Activated effector memory CD4-positive, alpha-beta T cell treated with anti-CD3 and anti-CD28 coated beads, Interleukin-2, amount 50 U/mL, for 16 hours (primary cell): ENCODE data around the gene DDX1.
A peak's percentile ranks its signal among the peaks of the same experiment; 100 is the strongest.

ENCODE experiments used
- DNase-seq: peaks from one replicate; pipeline ENCODE4 v3.0.0-alpha.2; 2020

The DDX1 gene

GRCh38 chr2:15562354-15563031, 29.2 kb upstream of the DDX1 start:
- DNase-seq, result no peak

- DNase-seq, result no peak
Observed at GRCh38 chr2:15563227-15564100, 28.2 kb upstream of the DDX1 start.

DNA sequence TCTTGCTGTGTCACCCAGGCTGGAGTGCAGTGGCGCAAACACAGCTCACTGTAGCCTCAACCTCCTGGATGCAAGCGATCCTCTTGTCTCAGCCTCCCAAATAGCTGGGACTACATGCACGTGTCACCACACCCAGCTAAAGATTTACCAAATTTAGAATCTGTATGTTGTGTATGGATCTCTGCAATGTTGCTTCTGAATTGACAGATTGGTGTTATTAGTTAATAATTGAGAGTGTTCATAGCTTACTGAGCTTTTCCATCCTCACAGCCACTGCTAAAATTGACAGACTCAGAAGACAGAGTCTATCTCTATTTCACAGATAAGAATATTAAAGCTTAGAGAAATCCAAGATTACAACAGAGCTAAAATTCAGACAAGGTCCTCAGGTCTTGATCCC, 26.3 kb upstream of the DDX1 start:
- no peak for DNase-seq

GRCh38 chr2:15565994-15566671, 25.5 kb upstream of the DDX1 start:
- DNase-seq, result no peak

- no peak for DNase-seq
Observed at GRCh38 chr2:15566912-15567311, 24.8 kb upstream of the DDX1 start.

DNA sequence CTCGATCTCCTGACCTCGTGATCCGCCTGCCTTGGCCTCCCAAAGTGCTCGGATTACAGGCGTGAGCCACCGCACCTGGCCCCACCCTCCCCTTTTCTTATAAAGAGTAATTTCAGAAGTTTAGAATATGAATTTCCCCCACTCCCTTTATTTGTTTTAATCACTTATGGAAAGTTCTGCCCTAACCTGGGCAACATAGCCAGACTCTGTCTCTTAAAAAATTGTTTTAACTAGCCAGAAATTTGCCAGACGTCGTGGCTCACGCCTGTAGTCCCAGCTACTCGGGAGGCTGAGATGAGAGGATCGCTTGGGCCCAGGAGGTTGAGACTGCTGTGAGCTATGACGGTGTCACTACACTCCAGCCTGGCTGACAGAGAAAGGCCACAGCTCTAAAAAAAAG, 22.8 kb upstream of the DDX1 start:
- no peak for DNase-seq

GRCh38 chr2:15570104-15570503, 21.6 kb upstream of the DDX1 start:
- no peak for DNase-seq

DNA sequence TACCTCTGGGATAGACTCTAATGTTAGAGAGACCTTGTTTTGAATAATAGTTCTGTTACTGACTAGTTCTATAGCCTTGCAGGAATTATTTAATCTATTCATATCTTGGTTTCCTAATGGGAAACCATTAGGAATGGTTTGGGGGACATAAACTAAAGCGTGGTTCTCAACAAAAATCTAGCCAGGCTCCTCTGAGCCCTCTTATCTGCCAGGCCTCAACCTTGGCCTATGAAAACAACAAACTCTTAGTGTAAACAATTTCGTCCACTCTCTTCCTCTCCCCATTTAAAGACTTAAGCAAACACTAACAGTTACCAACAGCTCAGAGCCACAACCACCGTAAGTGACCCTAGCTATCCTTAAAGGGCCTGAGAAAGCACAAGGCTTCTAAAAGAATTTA, 19.9 kb upstream of the DDX1 start:
- DNase-seq, result no peak

DNA sequence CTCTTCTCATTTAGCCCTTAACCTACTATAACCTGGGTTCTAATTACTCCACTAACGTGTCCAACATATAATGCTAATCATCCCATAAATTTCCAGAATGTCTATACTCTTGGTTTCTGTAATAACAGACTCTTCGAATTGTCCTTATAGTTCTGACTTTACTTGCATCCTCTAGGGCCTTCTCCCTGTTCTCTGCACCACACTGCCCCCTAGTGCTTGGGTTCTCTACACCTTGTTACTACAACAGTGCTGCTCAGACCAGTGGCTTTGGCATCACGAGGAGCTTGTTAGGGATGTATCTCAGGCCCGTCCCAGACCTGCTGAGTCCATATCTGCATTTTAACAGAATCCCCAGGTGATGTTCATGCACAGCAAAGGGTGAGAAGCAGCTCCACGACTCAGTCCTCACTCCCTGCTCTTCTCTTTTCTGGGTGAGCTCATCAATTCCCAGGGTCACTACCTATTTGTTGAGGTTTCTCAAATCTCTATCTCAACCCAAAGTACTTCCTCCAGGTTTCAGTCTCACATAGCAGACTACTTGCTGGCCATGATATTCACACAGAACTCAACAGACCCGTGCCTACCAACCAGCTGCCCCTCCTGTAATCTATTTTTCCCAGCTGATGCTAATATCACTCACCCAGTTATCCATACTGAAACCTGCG, 14.5 kb upstream of the DDX1 start:
- DNase-seq, result peak; percentile 93

DNA sequence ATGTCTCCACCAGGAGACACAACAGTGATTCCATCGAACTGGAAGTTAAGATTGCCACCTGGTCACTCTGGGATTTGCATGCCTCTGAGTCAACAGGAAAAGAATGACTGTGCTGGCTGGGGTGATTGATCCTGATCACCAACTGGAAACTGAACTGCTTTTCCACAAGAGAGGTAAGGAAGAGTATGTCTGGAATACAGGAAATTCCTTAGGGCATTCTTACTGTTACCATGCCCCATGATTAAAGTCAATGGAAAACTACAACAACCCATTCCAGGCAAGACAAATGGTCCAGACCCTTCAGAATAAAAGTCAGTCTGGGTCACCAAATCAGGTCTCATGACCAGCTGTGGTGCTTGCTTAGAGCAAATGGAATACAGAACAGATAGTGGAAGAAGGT, 12.0 kb upstream of the DDX1 start:
- no peak for DNase-seq

GRCh38 chr2:15580451-15580850, 11.2 kb upstream of the DDX1 start:
- no peak for DNase-seq

GRCh38 chr2:15582710-15583357, 8.8 kb upstream of the DDX1 start:
- no peak for DNase-seq

- no peak for DNase-seq
Observed at GRCh38 chr2:15583826-15584225, 7.8 kb upstream of the DDX1 start.

DNA sequence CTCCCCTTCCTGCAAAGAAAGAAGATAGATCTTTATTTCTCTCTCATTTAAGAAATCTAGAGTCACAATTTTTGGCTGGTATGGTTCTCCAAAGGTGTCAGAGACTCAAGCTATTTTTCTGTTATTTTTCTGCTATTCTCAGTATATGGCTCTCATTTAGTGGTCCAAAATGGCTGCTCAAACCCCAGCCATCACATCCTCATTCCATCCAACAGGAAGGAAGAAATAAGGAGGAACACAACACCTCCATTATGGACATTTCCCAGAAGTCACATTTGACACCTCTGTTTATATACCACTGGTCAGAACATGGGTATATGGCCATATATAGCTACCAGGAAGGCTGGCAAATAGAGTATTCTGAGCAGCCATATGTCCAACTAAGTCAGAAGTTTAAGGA, 7.4 kb upstream of the DDX1 start:
- DNase-seq, result no peak

DNA sequence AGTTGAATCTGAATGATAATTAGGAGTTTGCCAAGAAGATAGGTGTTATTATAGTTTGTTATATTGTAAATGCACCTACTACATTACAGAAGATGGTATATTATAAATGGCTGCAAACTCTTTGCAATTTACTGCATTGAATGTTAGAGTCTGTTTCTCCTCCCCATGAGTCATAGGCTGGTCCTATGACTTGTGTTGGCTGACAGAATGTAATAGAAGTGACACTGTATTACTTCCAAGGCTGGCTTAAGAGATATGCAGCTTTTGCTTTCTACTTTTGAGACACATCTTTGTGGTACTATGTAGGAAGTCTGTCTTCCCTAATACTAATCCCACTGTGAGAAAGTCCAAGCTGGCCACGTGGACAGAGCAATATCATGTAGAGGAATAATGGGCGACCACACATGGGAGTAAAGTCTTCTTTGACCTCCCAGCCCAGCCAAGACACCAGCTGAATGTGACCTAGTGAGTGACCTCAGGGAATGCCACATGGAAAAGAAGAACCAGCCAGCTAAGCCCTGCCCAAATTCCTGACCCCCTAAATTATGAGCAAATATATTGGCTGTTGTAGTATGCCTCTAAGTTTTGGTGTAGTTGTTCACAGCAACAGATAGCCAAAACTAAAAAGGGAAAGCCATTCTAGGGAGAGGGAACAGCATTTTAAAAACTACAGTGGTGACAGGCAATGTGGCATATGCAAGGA, 6.8 kb upstream of the DDX1 start:
- DNase-seq, result no peak

DNA sequence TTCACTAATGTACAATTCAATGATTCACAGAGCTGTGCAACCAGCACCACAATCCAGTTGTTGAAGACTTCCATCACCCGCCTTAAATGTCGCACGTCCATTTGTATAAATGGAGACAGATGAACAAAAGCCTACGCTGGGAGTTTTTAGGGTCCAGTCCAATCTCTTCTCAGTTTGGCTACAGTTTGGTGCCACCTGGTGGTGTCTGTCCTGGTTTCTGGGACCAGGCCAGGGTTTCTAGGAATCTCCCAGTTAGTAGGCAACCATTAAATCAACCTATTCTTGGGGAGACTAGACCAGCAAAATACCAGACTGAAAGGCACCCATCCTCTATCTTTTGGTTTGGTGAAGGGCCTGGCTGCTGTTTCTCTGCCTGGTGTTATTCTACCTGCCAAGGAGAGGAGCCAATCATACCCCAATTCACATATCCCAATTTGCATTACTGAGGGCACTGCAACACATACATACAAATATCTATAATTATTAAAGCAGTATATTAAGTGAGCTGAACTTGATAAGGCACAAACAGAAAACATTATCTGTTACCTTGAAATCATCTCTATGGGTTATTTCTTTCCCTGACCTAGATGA, 3.2 kb upstream of the DDX1 start:
- DNase-seq, result peak; percentile 65

DNA sequence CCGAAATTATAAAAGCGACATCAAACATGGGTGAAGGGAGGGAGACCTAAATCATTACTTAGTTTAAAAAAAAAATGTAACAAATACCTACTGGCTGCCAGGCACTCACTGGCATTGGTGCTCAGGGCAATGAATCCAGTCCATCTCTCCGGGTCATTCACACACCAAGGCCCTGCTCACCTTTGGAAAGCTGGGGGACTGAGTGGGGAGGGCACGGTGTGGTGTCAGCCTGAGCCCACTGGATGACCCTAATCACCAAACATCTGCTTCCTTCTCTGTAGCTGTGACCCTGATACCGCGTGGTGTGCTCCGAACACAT, 336 bp upstream of the DDX1 start:
- no peak for DNase-seq

DNA sequence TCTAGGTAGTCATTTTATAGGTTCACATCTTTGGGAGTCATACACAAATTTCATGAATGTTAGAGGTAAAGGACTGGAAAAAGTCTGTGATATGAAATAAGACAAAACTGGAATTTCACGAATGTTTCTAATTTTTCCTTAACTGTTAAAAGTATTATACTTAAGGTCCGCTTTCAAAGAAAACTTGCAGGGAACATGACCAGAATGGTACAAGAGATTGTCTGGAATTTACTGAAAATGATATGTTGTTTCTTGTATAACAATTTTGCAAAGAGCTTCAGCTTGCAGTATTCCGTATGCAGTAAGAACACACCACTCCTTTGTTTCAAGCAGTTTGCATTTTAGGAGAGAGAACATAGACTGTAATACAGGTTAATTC, 1.6 kb downstream of the DDX1 start:
- no peak for DNase-seq

GRCh38 chr2:15594291-15595256, 2.9 kb downstream of the DDX1 start:
- DNase-seq, result no peak

- no peak for DNase-seq
Observed at GRCh38 chr2:15595342-15595905, 3.8 kb downstream of the DDX1 start.
